WTC11 (cell line): ENCODE results near the gene PLSCR5. TPM values are rescaled to one million over a fixed set of nuclear protein-coding genes. Genes with fewer than 3 reads are reported as not detected.

Experiments
- ATAC-seq: fragments of 200-7000 bp; cut with Tn5 transposase; 2 replicates; pipeline ENCODE4 v1.10.0; 2021; ENCODE audit warnings: mild to moderate bottlenecking, moderate library complexity
- CTCF ChIA-PET: fragments of 300-600 bp; sonication (Branson Sonifier 250); formaldehyde crosslinking; loops from one replicate; lab custom pipeline; 2021; ENCODE audit warnings: antibody characterized with exemption; lab: Charles Lee
- POLR2A ChIA-PET: fragments of 350-600 bp; sonication (Branson Sonifier 250); formaldehyde crosslinking; loops from one replicate; lab custom pipeline; 2021; ENCODE audit warnings: antibody characterized with exemption; lab: Charles Lee
- DNase-seq: peaks from one replicate; pipeline ENCODE4 v3.0.0; 2021; ENCODE audit warnings: low spot score
- H3K27ac Mint-ChIP-seq: 2 replicates; pipeline ENCODE4 v1.8.0; 2021; ENCODE audit warnings: mixed read lengths
- H3K27me3 Mint-ChIP-seq: 2 replicates; pipeline ENCODE4 v1.8.0; 2021; ENCODE audit warnings: low read depth, mild to moderate bottlenecking, moderate library complexity, mixed read lengths
- H3K36me3 Mint-ChIP-seq: 2 replicates; pipeline ENCODE4 v1.8.0; 2021; ENCODE audit warnings: mixed read lengths
- H3K4me1 Mint-ChIP-seq: 2 replicates; pipeline ENCODE4 v1.8.0; 2022; ENCODE audit warnings: mixed read lengths
- H3K4me3 Mint-ChIP-seq: 2 replicates; pipeline ENCODE4 v1.8.0; 2021; ENCODE audit warnings: mild to moderate bottlenecking, moderate library complexity, mixed read lengths
- H3K9me3 Mint-ChIP-seq: 2 replicates; pipeline ENCODE4 v1.8.0; 2021; ENCODE audit warnings: mixed read lengths
- EMX1 ChIP-seq: fragments of 250-450 bp; sonication (Bioruptor Pico); IDR thresholded peaks from 2 replicates; pipeline ENCODE4 v1.8.0; 2021; ENCODE audit warnings: mild to moderate bottlenecking
- ESRRA ChIP-seq: sonication (generic); formaldehyde crosslinking; IDR thresholded peaks from 2 replicates; pipeline ENCODE4 v1.8.1; 2022; ENCODE audit warnings: mild to moderate bottlenecking, missing genetic modification reagents, borderline replicate concordance
- FOXJ3 ChIP-seq: sonication (generic); formaldehyde crosslinking; IDR thresholded peaks from 2 replicates; pipeline ENCODE4 v1.9.0; 2021; ENCODE audit warnings: missing genetic modification reagents, mild to moderate bottlenecking, borderline replicate concordance
- GTF2I ChIP-seq: fragments of 250-450 bp; sonication (Bioruptor Pico); conservative IDR thresholded peaks from 2 replicates; pipeline ENCODE4 v1.4.0; 2021; ENCODE audit warnings: mild to moderate bottlenecking
- KAT7 ChIP-seq: sonication (generic); formaldehyde crosslinking; IDR thresholded peaks from 2 replicates; pipeline ENCODE4 v1.8.1; 2023; ENCODE audit warnings: missing genetic modification reagents, mild to moderate bottlenecking, borderline replicate concordance
- NFATC4 ChIP-seq: fragments of 250-450 bp; sonication (Bioruptor Pico); IDR thresholded peaks from 2 replicates; pipeline ENCODE4 v1.9.0; 2021; ENCODE audit warnings: mild to moderate bottlenecking
- RORB ChIP-seq: fragments of 250-450 bp; sonication (Bioruptor Pico); IDR thresholded peaks from 2 replicates; pipeline ENCODE4 v1.9.0; 2021; ENCODE audit warnings: mild to moderate bottlenecking
- SMAD4 ChIP-seq: sonication (generic); formaldehyde crosslinking; IDR thresholded peaks from 2 replicates; pipeline ENCODE4 v1.8.0; 2022; ENCODE audit warnings: mild to moderate bottlenecking, missing genetic modification reagents
- SOX15 ChIP-seq: fragments of 250-450 bp; sonication (Bioruptor Pico); IDR thresholded peaks from 2 replicates; pipeline ENCODE4 v1.9.0; 2021; ENCODE audit warnings: mild to moderate bottlenecking
- TEAD1 ChIP-seq: sonication (generic); formaldehyde crosslinking; IDR thresholded peaks from 2 replicates; pipeline ENCODE4 v1.8.0; 2022; ENCODE audit warnings: mild to moderate bottlenecking, missing genetic modification reagents
- ZNF671 ChIP-seq: fragments of 250-450 bp; sonication (Bioruptor Pico); IDR thresholded peaks from 2 replicates; pipeline ENCODE4 v1.8.0; 2021; ENCODE audit warnings: mild to moderate bottlenecking
- total RNA-seq: library from RNA; stranded (reverse); gene quantifications from 3 replicates; pipeline ENCODE4 v1.2.3, GENCODE V29; 2021
- TF ChIP-seq, protein P1 (sequence below): sonication (generic); formaldehyde crosslinking; IDR thresholded peaks from 2 replicates; pipeline ENCODE4 v1.8.0; 2022; ENCODE audit warnings: mild to moderate bottlenecking, missing genetic modification reagents
- TF ChIP-seq, protein P2 (sequence below): sonication (generic); formaldehyde crosslinking; IDR thresholded peaks from 2 replicates; pipeline ENCODE4 v1.8.1; 2023; ENCODE audit warnings: mild to moderate bottlenecking, missing genetic modification reagents
- TF ChIP-seq, protein P3 (sequence below): sonication (generic); formaldehyde crosslinking; IDR thresholded peaks from 2 replicates; pipeline ENCODE4 v1.8.1; 2022; ENCODE audit warnings: mild to moderate bottlenecking, moderate library complexity, missing genetic modification reagents
- TF ChIP-seq, protein P4 (sequence below): fragments of 250-450 bp; sonication (Bioruptor Pico); IDR thresholded peaks from 2 replicates; pipeline ENCODE4 v1.9.0; 2021; ENCODE audit warnings: mild to moderate bottlenecking
- TF ChIP-seq, protein P5 (sequence below): sonication (generic); formaldehyde crosslinking; IDR thresholded peaks from 2 replicates; pipeline ENCODE4 v1.8.0; 2022; ENCODE audit warnings: mild to moderate bottlenecking, missing genetic modification reagents
- TF ChIP-seq, protein P6 (sequence below): fragments of 250-450 bp; sonication (Bioruptor Pico); conservative IDR thresholded peaks from 2 replicates; pipeline ENCODE4 v1.9.0; 2021; ENCODE audit warnings: mild to moderate bottlenecking
- TF ChIP-seq, protein P7 (sequence below): sonication (generic); formaldehyde crosslinking; IDR thresholded peaks from 2 replicates; pipeline ENCODE4 v1.8.1; 2023; ENCODE audit warnings: mild to moderate bottlenecking, missing genetic modification reagents, moderate library complexity
- TF ChIP-seq, protein P8 (sequence below): sonication (generic); formaldehyde crosslinking; IDR thresholded peaks from 2 replicates; pipeline ENCODE4 v1.8.1; 2022; ENCODE audit warnings: mild to moderate bottlenecking, missing genetic modification reagents, moderate library complexity, borderline replicate concordance

PLSCR5 gene
- total RNA-seq, 1 experiment from 2014 or later = not detected

DNA sequence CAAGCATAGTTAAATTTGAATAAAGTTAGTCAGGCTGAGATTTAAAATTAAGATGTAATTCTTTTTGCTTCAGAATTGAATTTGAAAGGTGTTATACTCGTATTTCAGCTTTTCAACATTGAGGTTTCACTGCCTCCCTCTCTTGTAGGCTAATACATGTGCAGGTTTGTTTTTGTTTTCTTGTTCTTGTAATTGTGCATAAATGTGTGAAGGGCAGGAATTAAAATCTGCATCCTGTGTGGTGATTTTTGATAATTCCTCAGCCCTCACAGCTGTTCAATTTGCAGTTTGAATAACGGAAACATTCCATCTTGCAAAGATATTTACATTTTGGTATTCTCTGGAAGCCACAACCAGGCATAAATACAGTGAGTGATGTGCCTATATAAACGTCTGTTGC is 35.8 kb downstream of the PLSCR5 start:
- no peak for ATAC-seq
- H3K4me3 Mint-ChIP-seq = no peak overlapping the region
- ChIA-PET CTCF (interaction anchor here (1.1 to 1.7 kb wide), 2 partner anchors 8 to 21 kb away, joined by 3 read pairs; no protein-coding TSS in a partner anchor), POLR2A (no interaction called here)
- H3K27me3 Mint-ChIP-seq = no peaks in the 10 kb centered on the region
- H3K36me3 Mint-ChIP-seq = peaks cover 4% of the 10 kb centered on the region; the same call in 1 of the 2 replicates
- peaks cover 18% of the 10 kb centered on the region for H3K4me1 Mint-ChIP-seq
- no peak for DNase-seq
- H3K27ac Mint-ChIP-seq = no peak overlapping the region
- no peak for TF ChIP-seq RORB (CRISPR knock-in tag)
- no peak for TF ChIP-seq SOX15 (CRISPR knock-in tag)
- no peak for TF ChIP-seq FOXJ3
- TF ChIP-seq, protein P1, sequence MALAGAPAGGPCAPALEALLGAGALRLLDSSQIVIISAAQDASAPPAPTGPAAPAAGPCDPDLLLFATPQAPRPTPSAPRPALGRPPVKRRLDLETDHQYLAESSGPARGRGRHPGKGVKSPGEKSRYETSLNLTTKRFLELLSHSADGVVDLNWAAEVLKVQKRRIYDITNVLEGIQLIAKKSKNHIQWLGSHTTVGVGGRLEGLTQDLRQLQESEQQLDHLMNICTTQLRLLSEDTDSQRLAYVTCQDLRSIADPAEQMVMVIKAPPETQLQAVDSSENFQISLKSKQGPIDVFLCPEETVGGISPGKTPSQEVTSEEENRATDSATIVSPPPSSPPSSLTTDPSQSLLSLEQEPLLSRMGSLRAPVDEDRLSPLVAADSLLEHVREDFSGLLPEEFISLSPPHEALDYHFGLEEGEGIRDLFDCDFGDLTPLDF (CRISPR knock-in tag) = no peak
- TF ChIP-seq, protein P2, sequence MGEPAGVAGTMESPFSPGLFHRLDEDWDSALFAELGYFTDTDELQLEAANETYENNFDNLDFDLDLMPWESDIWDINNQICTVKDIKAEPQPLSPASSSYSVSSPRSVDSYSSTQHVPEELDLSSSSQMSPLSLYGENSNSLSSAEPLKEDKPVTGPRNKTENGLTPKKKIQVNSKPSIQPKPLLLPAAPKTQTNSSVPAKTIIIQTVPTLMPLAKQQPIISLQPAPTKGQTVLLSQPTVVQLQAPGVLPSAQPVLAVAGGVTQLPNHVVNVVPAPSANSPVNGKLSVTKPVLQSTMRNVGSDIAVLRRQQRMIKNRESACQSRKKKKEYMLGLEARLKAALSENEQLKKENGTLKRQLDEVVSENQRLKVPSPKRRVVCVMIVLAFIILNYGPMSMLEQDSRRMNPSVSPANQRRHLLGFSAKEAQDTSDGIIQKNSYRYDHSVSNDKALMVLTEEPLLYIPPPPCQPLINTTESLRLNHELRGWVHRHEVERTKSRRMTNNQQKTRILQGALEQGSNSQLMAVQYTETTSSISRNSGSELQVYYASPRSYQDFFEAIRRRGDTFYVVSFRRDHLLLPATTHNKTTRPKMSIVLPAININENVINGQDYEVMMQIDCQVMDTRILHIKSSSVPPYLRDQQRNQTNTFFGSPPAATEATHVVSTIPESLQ (CRISPR knock-in tag) = no peak
- no peak for TF ChIP-seq KAT7 (CRISPR knock-in tag)
- TF ChIP-seq, protein P3, sequence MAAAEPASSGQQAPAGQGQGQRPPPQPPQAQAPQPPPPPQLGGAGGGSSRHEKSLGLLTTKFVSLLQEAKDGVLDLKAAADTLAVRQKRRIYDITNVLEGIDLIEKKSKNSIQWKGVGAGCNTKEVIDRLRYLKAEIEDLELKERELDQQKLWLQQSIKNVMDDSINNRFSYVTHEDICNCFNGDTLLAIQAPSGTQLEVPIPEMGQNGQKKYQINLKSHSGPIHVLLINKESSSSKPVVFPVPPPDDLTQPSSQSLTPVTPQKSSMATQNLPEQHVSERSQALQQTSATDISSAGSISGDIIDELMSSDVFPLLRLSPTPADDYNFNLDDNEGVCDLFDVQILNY (CRISPR knock-in tag) = no peak
- TF ChIP-seq, protein P4, sequence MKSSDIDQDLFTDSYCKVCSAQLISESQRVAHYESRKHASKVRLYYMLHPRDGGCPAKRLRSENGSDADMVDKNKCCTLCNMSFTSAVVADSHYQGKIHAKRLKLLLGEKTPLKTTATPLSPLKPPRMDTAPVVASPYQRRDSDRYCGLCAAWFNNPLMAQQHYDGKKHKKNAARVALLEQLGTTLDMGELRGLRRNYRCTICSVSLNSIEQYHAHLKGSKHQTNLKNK (CRISPR knock-in tag) = no peak
- no peak for TF ChIP-seq GTF2I (CRISPR knock-in tag)
- TF ChIP-seq, protein P5, sequence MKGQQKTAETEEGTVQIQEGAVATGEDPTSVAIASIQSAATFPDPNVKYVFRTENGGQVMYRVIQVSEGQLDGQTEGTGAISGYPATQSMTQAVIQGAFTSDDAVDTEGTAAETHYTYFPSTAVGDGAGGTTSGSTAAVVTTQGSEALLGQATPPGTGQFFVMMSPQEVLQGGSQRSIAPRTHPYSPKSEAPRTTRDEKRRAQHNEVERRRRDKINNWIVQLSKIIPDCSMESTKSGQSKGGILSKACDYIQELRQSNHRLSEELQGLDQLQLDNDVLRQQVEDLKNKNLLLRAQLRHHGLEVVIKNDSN = no peak
- TF ChIP-seq NFATC4 (CRISPR knock-in tag) = no peak
- peaks cover 25% of the 10 kb centered on the region for H3K9me3 Mint-ChIP-seq

DNA sequence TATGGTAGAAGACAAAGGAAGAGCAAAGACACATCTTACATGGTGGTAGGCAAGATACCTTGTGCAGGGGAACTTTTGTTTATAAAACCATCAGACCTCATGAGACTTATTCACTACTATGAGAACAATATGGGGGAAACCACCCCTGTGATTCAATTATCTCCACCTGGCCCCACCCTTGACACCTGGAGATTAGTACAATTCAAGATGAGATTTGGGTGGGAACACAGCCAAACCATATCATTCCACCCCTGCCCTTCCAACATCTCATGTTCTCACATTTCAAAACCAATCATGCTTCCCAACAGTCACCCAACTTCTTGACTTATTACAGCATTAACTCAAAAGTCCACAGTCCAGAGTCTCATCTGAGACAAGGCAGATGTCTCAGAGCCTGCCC is 39.0 kb downstream of the PLSCR5 start:
- Mint-ChIP-seq H3K4me1 (peaks cover 18% of the 10 kb centered on the region), H3K36me3 (peaks cover 13% of the 10 kb centered on the region), H3K4me3 (no peak overlapping the region), H3K27me3 (peaks cover 4% of the 10 kb centered on the region; the same call in 1 of the 2 replicates), H3K27ac (no peak overlapping the region; the same call in 1 of the 2 replicates), H3K9me3 (peaks cover 45% of the 10 kb centered on the region)
- ATAC-seq (no peak), DNase-seq (no peak)
- ChIA-PET POLR2A (no interaction called here), CTCF (no interaction called here)
- TF ChIP-seq, protein P6, sequence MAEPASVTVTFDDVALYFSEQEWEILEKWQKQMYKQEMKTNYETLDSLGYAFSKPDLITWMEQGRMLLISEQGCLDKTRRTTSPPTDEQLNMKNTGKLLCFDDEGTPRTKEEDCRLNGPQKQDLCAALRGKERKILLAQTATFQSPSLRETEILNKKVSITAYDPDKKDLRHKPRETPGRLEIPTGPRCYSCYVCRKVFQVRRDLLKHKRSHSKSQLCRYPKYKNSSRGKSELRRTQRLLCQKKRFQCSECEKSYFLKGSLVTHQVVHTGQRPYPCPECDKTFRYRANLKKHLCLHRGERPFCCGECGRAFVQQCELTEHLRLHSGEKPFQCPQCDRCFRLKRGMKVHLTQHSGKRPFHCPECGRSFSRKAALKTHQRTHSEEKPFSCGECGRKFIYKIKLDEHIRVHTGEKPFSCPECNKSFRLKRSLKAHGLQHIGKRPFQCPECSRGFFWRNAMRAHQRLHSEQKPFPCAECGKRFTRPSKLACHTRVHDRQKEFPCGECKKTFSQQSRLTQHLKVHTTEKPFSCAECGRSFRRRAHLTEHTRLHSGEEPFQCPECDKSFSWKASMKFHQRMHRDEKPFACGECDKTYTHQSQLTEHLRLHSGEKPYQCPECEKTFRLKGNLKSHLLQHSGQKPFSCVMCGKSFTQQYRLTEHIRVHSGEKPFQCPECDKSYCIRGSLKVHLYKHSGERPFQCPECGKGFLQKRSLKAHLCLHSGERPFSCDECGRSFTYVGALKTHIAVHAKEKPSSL = no peak
- no peak for TF ChIP-seq ESRRA

DNA sequence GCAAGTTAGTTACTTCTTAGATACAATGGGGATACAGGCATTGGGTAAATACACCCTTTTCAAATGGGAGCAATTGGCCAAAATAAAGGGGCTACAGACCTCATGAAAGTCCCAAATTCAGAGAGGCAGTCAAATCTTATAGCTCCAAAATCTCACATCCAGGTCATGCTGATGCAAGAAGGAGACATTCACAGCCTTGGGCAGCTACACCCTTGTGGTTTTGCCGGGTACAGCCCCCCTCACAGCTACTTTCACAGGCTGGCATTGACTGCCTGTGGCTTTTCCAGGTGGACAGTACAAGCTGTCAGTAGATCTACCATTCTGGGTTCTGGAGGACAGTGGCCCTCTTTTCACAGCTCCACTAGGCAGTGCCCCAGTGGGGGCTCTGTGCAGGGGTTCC is 43.3 kb downstream of the PLSCR5 start:
- H3K9me3 Mint-ChIP-seq = peaks cover 58% of the 10 kb centered on the region
- ChIA-PET POLR2A (no interaction called here), CTCF (no interaction called here)
- no peak for DNase-seq
- H3K27ac Mint-ChIP-seq = no peak overlapping the region
- ATAC-seq = no peak
- H3K36me3 Mint-ChIP-seq = peaks cover 18% of the 10 kb centered on the region
- H3K4me1 Mint-ChIP-seq = no peaks in the 10 kb centered on the region
- H3K4me3 Mint-ChIP-seq = no peak overlapping the region
- peaks cover 4% of the 10 kb centered on the region; the same call in 1 of the 2 replicates for H3K27me3 Mint-ChIP-seq
- TF ChIP-seq ZNF671 (CRISPR knock-in tag) (no peak), ESRRA (no peak), TEAD1 (no peak), EMX1 (CRISPR knock-in tag) (no peak), SMAD4 (CRISPR knock-in tag) (no peak)
- TF ChIP-seq, protein P6 = no peak
- TF ChIP-seq, protein P7, sequence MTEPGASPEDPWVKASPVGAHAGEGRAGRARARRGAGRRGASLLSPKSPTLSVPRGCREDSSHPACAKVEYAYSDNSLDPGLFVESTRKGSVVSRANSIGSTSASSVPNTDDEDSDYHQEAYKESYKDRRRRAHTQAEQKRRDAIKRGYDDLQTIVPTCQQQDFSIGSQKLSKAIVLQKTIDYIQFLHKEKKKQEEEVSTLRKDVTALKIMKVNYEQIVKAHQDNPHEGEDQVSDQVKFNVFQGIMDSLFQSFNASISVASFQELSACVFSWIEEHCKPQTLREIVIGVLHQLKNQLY (CRISPR knock-in tag) = no peak
- TF ChIP-seq, protein P8, sequence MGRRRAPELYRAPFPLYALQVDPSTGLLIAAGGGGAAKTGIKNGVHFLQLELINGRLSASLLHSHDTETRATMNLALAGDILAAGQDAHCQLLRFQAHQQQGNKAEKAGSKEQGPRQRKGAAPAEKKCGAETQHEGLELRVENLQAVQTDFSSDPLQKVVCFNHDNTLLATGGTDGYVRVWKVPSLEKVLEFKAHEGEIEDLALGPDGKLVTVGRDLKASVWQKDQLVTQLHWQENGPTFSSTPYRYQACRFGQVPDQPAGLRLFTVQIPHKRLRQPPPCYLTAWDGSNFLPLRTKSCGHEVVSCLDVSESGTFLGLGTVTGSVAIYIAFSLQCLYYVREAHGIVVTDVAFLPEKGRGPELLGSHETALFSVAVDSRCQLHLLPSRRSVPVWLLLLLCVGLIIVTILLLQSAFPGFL (CRISPR knock-in tag) = no peak
